Liver (tissue), 9 donors: ENCODE results near the gene TGIF2. TPM values are rescaled to one million over a fixed set of nuclear protein-coding genes. Genes with fewer than 3 reads are reported as not detected.

Experiments
- DNase-seq: peaks from one replicate; pipeline ENCODE4 v3.0.0-alpha.2; 2017; ENCODE audit warnings: low spot score
- H3K27ac ChIP-seq, 2 donors: one replicate each; pipeline ENCODE4 v1.7.0; 2013; ENCODE audit warnings: inconsistent platforms in 2 of 2, low read length in 2 of 2, control low read depth in 1 of 2, low read depth in 1 of 2, mild to moderate bottlenecking in 1 of 2
- H3K27me3 ChIP-seq, 4 donors: one replicate each; pipeline versions ENCODE4 v1.6.1 to v1.7.0; 2013; ENCODE audit warnings: low read length in 3 of 4, inconsistent platforms in 1 of 4, mild to moderate bottlenecking in 1 of 4, moderate library complexity in 1 of 4; ENCODE audit not compliant: control insufficient read depth in 4 of 4, insufficient read depth in 4 of 4
- H3K36me3 ChIP-seq, 4 donors: one replicate each; pipeline versions ENCODE4 v1.6.1 to v1.7.0; 2013; ENCODE audit warnings: low read length in 3 of 4, mild to moderate bottlenecking in 3 of 4, low read depth in 1 of 4, moderate library complexity in 1 of 4; ENCODE audit not compliant: control insufficient read depth in 4 of 4, insufficient read depth in 3 of 4
- H3K4me1 ChIP-seq, 4 donors: one replicate each; pipeline versions ENCODE4 v1.6.1 to v1.7.0; 2013; ENCODE audit warnings: low read length in 3 of 4, mild to moderate bottlenecking in 3 of 4, moderate library complexity in 1 of 4; ENCODE audit not compliant: control insufficient read depth in 4 of 4, insufficient read depth in 4 of 4
- H3K4me3 ChIP-seq, 3 donors: one replicate each; pipeline versions ENCODE4 v1.6.1 to v1.7.0; 2013; ENCODE audit warnings: low read length in 3 of 3, control low read depth in 1 of 3, low read depth in 1 of 3, mild to moderate bottlenecking in 1 of 3
- H3K9ac ChIP-seq, 2 donors: one replicate each; pipeline ENCODE4 v1.7.0; 2013; ENCODE audit warnings: low read length in 2 of 2, mild to moderate bottlenecking in 2 of 2, moderate library complexity in 2 of 2, control low read depth in 1 of 2, low read depth in 1 of 2
- H3K9me3 ChIP-seq, 4 donors: one replicate each; pipeline versions ENCODE4 v1.6.1 to v1.7.0; 2013; ENCODE audit warnings: low read length in 3 of 4; ENCODE audit not compliant: control insufficient read depth in 4 of 4
- ATF3 ChIP-seq: IDR thresholded peaks from 2 replicates; pipeline ENCODE4 v1.6.1; 2016; ENCODE audit warnings: antibody characterized with exemption
- CTCF ChIP-seq: fragments of 150-350 bp; IDR thresholded peaks from 2 replicates; pipeline ENCODE4 v1.5.1; 2017; ENCODE audit warnings: improper control_type of control experiment, low read depth, low read length; ENCODE audit not compliant: missing input control
- EGR1 ChIP-seq, 2 donors: IDR thresholded peaks; 2 replicates each; pipeline ENCODE4 v1.6.1; 2016 to 2018; ENCODE audit warnings: antibody characterized with exemption in 2 of 2, low read depth in 2 of 2
- FOXA1 ChIP-seq: IDR thresholded peaks from 2 replicates; pipeline ENCODE4 v1.6.1; 2016; ENCODE audit warnings: antibody characterized with exemption
- FOXA2 ChIP-seq: IDR thresholded peaks from 2 replicates; pipeline ENCODE4 v1.6.1; 2016; ENCODE audit warnings: antibody characterized with exemption
- GABPA ChIP-seq, 2 donors: IDR thresholded peaks in 1 of 2; conservative IDR thresholded peaks in 1 of 2; 2 replicates each; pipeline ENCODE4 v1.6.1; 2016; ENCODE audit warnings: antibody characterized with exemption in 2 of 2, mild to moderate bottlenecking in 1 of 2, moderate library complexity in 1 of 2
- HNF4A ChIP-seq, 2 donors: conservative IDR thresholded peaks; 2 replicates each; pipeline ENCODE4 v1.6.1; 2016; ENCODE audit warnings: antibody characterized with exemption in 2 of 2, mild to moderate bottlenecking in 2 of 2
- HNF4G ChIP-seq: IDR thresholded peaks from 2 replicates; pipeline ENCODE4 v1.6.1; 2016; ENCODE audit warnings: antibody characterized with exemption
- JUND ChIP-seq, 2 donors: IDR thresholded peaks; 2 replicates each; pipeline ENCODE4 v1.6.1; 2016; ENCODE audit warnings: antibody characterized with exemption in 2 of 2
- MAX ChIP-seq: IDR thresholded peaks from 2 replicates; pipeline ENCODE4 v1.6.1; 2016; ENCODE audit warnings: antibody characterized with exemption
- NR2F2 ChIP-seq: IDR thresholded peaks from 2 replicates; pipeline ENCODE4 v1.6.1; 2016; ENCODE audit warnings: antibody characterized with exemption
- RAD21 ChIP-seq, 2 donors: IDR thresholded peaks; 2 replicates each; pipeline ENCODE4 v1.6.1; 2016; ENCODE audit warnings: antibody characterized with exemption in 2 of 2, mild to moderate bottlenecking in 2 of 2
- REST ChIP-seq: IDR thresholded peaks from 2 replicates; pipeline ENCODE4 v1.6.1; 2016; ENCODE audit warnings: antibody characterized with exemption, mild to moderate bottlenecking
- RXRA ChIP-seq, 2 donors: IDR thresholded peaks; 2 replicates each; pipeline ENCODE4 v1.6.1; 2017 to 2018; ENCODE audit warnings: antibody characterized with exemption in 2 of 2, mild to moderate bottlenecking in 1 of 2
- SP1 ChIP-seq: IDR thresholded peaks from 2 replicates; pipeline ENCODE4 v1.6.1; 2018; ENCODE audit warnings: antibody characterized with exemption, mild to moderate bottlenecking
- YY1 ChIP-seq: IDR thresholded peaks from 2 replicates; pipeline ENCODE4 v1.6.1; 2016; ENCODE audit warnings: antibody characterized with exemption, mild to moderate bottlenecking
- WGBS: extraction: QIAGEN DNeasy Blood & Tissue Kit; methylation state at CpG from one replicate; pipeline ENCODE4 v1.1.7; 2013; 5-methylcytosine and 5-hydroxymethylcytosine counted together
- polyA plus RNA-seq, 2 donors: library from polyadenylated mRNA; stranded (reverse) in 1 of 2; unstranded in 1 of 2; fragments of 200-250 nt in 1 of 2; fragments of >200 nt in 1 of 2; fragmentation: Nextera tagmentation in 1 of 2; extraction: Ambion mirVana in 1 of 2; gene quantifications; one replicate each; pipeline versions ENCODE4 v1.2.1 to v1.2.3, GENCODE V29; 2013 to 2015
- total RNA-seq, 2 donors: library from RNA; depleted of rRNA; stranded (reverse); fragments of >200 nt; gene quantifications; one replicate each; pipeline ENCODE4 v1.2.3, GENCODE V29; 2014
- donor health status: healthy.
- donor health status: healthy.
- donor health status: healthy.
- donor health status: healthy.
- donor health status: healthy.

Gene TGIF2
- total and polyA plus RNA-seq, 4 donors: 3.7 to 7.9 (median 4.3) TPM

- Histone ChIP-seq H3K27ac (no peak overlapping the region), H3K4me1 (peaks cover 0 to 3% (median 0%) of the 10 kb centered on the region in 4 donors), H3K9ac (no peak overlapping the region), H3K4me3 (no peak overlapping the region), H3K36me3 (peaks cover 11 to 37% (median 22%) of the 10 kb centered on the region in 4 donors), H3K9me3 (no peaks in the 10 kb centered on the region), H3K27me3 (no peaks in the 10 kb centered on the region)
- TF ChIP-seq HNF4G: no peak
- TF ChIP-seq NR2F2: no peak
- no peak for TF ChIP-seq ATF3
- 92% methylated on average over 32 of the region's 32 CpGs for WGBS
- no peak for DNase-seq
These were observed 45.9 kb upstream of the TGIF2 start for GRCh38 chr20:36527331-36528125.

GRCh38 chr20:36528176-36528874 lies 45.1 kb upstream of the TGIF2 start:
- Histone ChIP-seq H3K4me1 (no peaks in the 10 kb centered on the region), H3K27ac (no peak overlapping the region), H3K9me3 (no peaks in the 10 kb centered on the region), H3K36me3 (peaks cover 11 to 37% (median 22%) of the 10 kb centered on the region in 4 donors), H3K9ac (no peak overlapping the region), H3K27me3 (no peaks in the 10 kb centered on the region), H3K4me3 (no peak overlapping the region)
- WGBS: 91% methylated on average over 18 of the region's 18 CpGs
- no peak for TF ChIP-seq EGR1 (IDR thresholded peaks at IDR 0.05; ENCODE audit: low read depth in 2 of 2)
- no peak for TF ChIP-seq GABPA (IDR thresholded peaks at IDR 0.05 in 1 of 2, conservative IDR thresholded peaks at IDR 0.05 in 1 of 2)
- TF ChIP-seq FOXA1: no peak
- no peak for TF ChIP-seq YY1
- TF ChIP-seq RXRA (IDR thresholded peaks at IDR 0.05): no peak
- TF ChIP-seq HNF4G: no peak
- no peak for TF ChIP-seq JUND (IDR thresholded peaks at IDR 0.05)
- no peak for TF ChIP-seq HNF4A (conservative IDR thresholded peaks at IDR 0.05)
- no peak for TF ChIP-seq CTCF
- TF ChIP-seq MAX: no peak
- no peak for TF ChIP-seq FOXA2
- TF ChIP-seq SP1: no peak
- TF ChIP-seq REST: no peak
- TF ChIP-seq RAD21 (IDR thresholded peaks at IDR 0.05): no peak
- DNase-seq: no peak
